ENCODE results near the gene TMEM231. TPM values are rescaled to one million over a fixed set of nuclear protein-coding genes. Genes with fewer than 3 reads are reported as not detected.

Gene TMEM231
- polyA plus RNA-seq, 2 donors, result 1.9 to 2.0 TPM

DNA sequence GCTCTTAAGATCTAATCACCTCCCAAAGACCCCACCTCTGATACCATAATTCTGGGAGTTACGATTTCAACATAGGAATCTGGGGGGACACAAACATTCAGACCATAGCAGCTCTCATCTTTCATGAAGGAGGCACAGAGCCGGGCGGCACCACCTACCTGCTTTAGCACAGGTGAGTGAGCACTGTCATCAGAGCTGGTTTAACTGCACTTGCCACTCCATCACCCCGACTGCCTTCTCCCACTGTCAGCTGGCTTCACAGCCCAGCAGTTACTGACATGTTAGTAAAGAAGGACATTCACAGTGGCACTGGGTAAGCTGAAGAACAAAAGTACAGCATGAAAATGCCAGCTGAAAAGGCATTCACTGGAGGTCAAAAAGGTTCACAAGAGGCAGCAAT is 32.7 kb upstream of the TMEM231 start:
- Histone ChIP-seq H3K9me3 (ENCODE audit: control insufficient read depth in 2 of 2, insufficient read depth in 1 of 2, low read depth in 1 of 2, low read length in 1 of 2) (no peaks in the 10 kb centered on the region), H3K27ac (ENCODE audit: low read depth in 2 of 2, low read length in 1 of 2) (no peak overlapping the region), H3K27me3 (ENCODE audit: control insufficient read depth in 1 of 2, insufficient read depth in 2 of 2, low read length in 2 of 2) (no peaks in the 10 kb centered on the region), H3K4me1 (ENCODE audit: control insufficient read depth in 2 of 2, insufficient read depth in 2 of 2, low read length in 1 of 2) (no peaks in the 10 kb centered on the region), H3K4me3 (ENCODE audit: low read depth in 1 of 2, low read length in 2 of 2) (no peak overlapping the region), H3K36me3 (ENCODE audit: control insufficient read depth in 2 of 2, insufficient read depth in 2 of 2, low read length in 1 of 2) (peaks cover 0 to 2% of the 10 kb centered on the region in 2 donors)
- WGBS, 2 donors, result 91 to 95% methylated on average over 4 of the region's 4 CpGs

DNA sequence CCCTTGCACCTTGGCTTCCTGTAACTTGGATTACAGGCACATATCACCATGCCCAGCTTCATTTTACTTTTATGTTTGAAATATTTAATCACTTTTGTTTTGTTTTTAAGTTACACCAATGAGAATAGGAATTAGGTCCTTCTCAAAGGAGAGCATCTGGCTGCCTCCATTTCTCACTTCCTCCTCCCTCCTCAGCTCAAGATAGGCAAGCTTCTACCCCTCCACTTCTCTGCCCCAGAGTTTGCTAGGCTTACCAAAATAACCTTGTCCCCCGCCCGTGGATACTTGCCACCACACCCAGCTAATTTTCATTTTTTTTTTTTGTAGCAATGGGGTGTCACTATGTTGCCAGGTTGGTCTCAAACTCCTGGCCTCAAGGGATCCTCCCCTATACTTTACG is 28.1 kb upstream of the TMEM231 start:
- Histone ChIP-seq H3K27ac (ENCODE audit: low read depth in 2 of 2, low read length in 1 of 2) (no peak overlapping the region), H3K9me3 (ENCODE audit: control insufficient read depth in 2 of 2, insufficient read depth in 1 of 2, low read depth in 1 of 2, low read length in 1 of 2) (no peaks in the 10 kb centered on the region), H3K27me3 (ENCODE audit: control insufficient read depth in 1 of 2, insufficient read depth in 2 of 2, low read length in 2 of 2) (no peaks in the 10 kb centered on the region), H3K4me3 (ENCODE audit: low read depth in 1 of 2, low read length in 2 of 2) (no peak overlapping the region), H3K4me1 (ENCODE audit: control insufficient read depth in 2 of 2, insufficient read depth in 2 of 2, low read length in 1 of 2) (no peaks in the 10 kb centered on the region), H3K36me3 (ENCODE audit: control insufficient read depth in 2 of 2, insufficient read depth in 2 of 2, low read length in 1 of 2) (peaks cover 0 to 2% of the 10 kb centered on the region in 2 donors)
- WGBS, 2 donors, result 73% methylated on average over 3 of the region's 3 CpGs

DNA sequence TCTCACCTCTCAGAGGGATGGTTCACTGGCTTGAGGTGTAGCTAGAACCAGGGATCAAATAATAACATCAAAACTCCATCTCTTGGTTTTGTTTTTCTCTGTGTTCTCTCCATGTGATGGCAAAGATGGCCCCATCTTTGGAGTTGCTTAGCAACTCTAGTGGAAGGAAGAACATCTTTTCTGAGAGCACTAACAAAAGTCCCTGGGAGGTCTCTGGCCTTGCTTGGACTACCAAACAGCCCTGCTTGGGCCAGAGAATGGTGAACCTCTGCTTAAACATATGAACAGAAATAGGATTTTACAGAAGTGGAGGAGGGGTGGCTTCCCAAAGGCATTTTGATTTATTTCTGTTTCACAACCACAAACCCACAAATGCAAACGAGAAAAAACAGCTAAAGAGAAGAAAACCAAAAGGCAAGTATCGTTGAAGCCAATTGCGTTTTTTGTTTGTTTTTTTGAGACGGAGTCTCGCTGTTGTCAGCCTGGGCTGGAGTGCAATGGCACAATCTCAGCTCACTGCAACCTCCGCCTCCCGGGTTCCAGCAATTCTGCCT is 23.3 kb upstream of the TMEM231 start:
- Histone ChIP-seq H3K36me3 (ENCODE audit: control insufficient read depth in 2 of 2, insufficient read depth in 2 of 2, low read length in 1 of 2) (peaks cover 2 to 18% of the 10 kb centered on the region in 2 donors), H3K4me1 (ENCODE audit: control insufficient read depth in 2 of 2, insufficient read depth in 2 of 2, low read length in 1 of 2) (no peaks in the 10 kb centered on the region), H3K27me3 (ENCODE audit: control insufficient read depth in 1 of 2, insufficient read depth in 2 of 2, low read length in 2 of 2) (no peaks in the 10 kb centered on the region), H3K9me3 (ENCODE audit: control insufficient read depth in 2 of 2, insufficient read depth in 1 of 2, low read depth in 1 of 2, low read length in 1 of 2) (no peaks in the 10 kb centered on the region), H3K4me3 (ENCODE audit: low read depth in 1 of 2, low read length in 2 of 2) (no peak overlapping the region), H3K27ac (ENCODE audit: low read depth in 2 of 2, low read length in 1 of 2) (no peak overlapping the region)
- 86 to 87% methylated on average over 7 of the region's 7 CpGs for WGBS, 2 donors

DNA sequence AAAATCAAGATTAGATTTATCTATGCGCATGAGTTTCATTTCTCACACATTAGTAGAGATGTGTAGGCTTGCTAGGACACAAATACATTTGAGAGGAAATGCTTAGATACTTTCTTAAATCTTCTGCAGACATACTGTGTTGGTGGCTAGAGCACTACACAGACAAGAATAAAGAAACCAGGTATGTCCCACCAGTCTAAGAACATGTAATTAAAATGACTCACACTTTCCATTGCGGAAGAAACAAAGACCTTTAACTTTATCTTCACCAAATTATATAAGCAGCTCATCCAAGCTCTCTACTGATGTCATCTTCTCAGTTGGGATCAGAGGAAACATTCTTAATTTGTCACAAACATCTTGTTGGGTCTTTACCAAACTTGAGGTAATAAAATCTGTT is 22.7 kb upstream of the TMEM231 start:
- no peaks in the 10 kb centered on the region for H3K9me3 ChIP-seq (ENCODE audit: control insufficient read depth in 2 of 2, insufficient read depth in 1 of 2, low read depth in 1 of 2, low read length in 1 of 2)
- H3K36me3 ChIP-seq (ENCODE audit: control insufficient read depth in 2 of 2, insufficient read depth in 2 of 2, low read length in 1 of 2), result peaks cover 2 to 25% of the 10 kb centered on the region in 2 donors
- no peak overlapping the region for H3K4me3 ChIP-seq (ENCODE audit: low read depth in 1 of 2, low read length in 2 of 2)
- WGBS, 2 donors, result 93 to 97% methylated on average over 2 of the region's 2 CpGs
- H3K27me3 ChIP-seq (ENCODE audit: control insufficient read depth in 1 of 2, insufficient read depth in 2 of 2, low read length in 2 of 2), result no peaks in the 10 kb centered on the region
- H3K27ac ChIP-seq (ENCODE audit: low read depth in 2 of 2, low read length in 1 of 2), result no peak overlapping the region
- no peaks in the 10 kb centered on the region for H3K4me1 ChIP-seq (ENCODE audit: control insufficient read depth in 2 of 2, insufficient read depth in 2 of 2, low read length in 1 of 2)

DNA sequence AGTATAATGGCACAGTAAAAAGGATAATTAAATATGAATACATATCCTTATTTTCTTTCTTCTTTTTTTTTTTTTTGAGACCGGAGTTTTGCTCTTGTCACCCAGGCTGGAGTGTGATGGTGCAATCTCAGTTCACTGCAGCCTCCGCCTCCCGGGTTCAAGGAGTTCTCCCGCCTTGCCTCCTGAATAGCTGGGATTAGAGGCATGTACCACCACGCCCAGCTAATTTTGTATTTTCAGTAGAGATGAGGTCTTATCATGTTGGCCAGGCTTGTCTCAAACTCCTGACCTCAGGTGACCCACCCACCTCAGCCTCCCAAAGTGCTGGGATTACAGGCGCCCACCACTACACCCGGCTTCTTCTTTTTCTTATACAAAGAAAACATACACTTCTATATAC is 22.2 kb upstream of the TMEM231 start:
- Histone ChIP-seq H3K9me3 (ENCODE audit: control insufficient read depth in 2 of 2, insufficient read depth in 1 of 2, low read depth in 1 of 2, low read length in 1 of 2) (no peaks in the 10 kb centered on the region), H3K4me1 (ENCODE audit: control insufficient read depth in 2 of 2, insufficient read depth in 2 of 2, low read length in 1 of 2) (no peaks in the 10 kb centered on the region), H3K27ac (ENCODE audit: low read depth in 2 of 2, low read length in 1 of 2) (no peak overlapping the region), H3K27me3 (ENCODE audit: control insufficient read depth in 1 of 2, insufficient read depth in 2 of 2, low read length in 2 of 2) (no peaks in the 10 kb centered on the region), H3K4me3 (ENCODE audit: low read depth in 1 of 2, low read length in 2 of 2) (no peak overlapping the region), H3K36me3 (ENCODE audit: control insufficient read depth in 2 of 2, insufficient read depth in 2 of 2, low read length in 1 of 2) (peaks cover 6 to 27% of the 10 kb centered on the region in 2 donors)
- 87 to 88% methylated on average over 7 of the region's 7 CpGs for WGBS, 2 donors

- peaks cover 0 to 2% of the 10 kb centered on the region in 2 donors for H3K4me1 ChIP-seq (ENCODE audit: control insufficient read depth in 2 of 2, insufficient read depth in 2 of 2, low read length in 1 of 2)
- peaks cover 14 to 27% of the 10 kb centered on the region in 2 donors for H3K36me3 ChIP-seq (ENCODE audit: control insufficient read depth in 2 of 2, insufficient read depth in 2 of 2, low read length in 1 of 2)
- H3K27ac ChIP-seq (ENCODE audit: low read depth in 2 of 2, low read length in 1 of 2), result no peak overlapping the region
- H3K4me3 ChIP-seq (ENCODE audit: low read depth in 1 of 2, low read length in 2 of 2), result no peak overlapping the region
- no peaks in the 10 kb centered on the region for H3K9me3 ChIP-seq (ENCODE audit: control insufficient read depth in 2 of 2, insufficient read depth in 1 of 2, low read depth in 1 of 2, low read length in 1 of 2)
- no peaks in the 10 kb centered on the region for H3K27me3 ChIP-seq (ENCODE audit: control insufficient read depth in 1 of 2, insufficient read depth in 2 of 2, low read length in 2 of 2)
- 55 to 63% methylated on average over 3 of the region's 3 CpGs for WGBS, 2 donors
Measured at GRCh38 chr16:75576384-75576811, 20.3 kb upstream of the TMEM231 start.

GRCh38 chr16:75575958-75576357 is 19.9 kb upstream of the TMEM231 start:
- 53 to 59% methylated on average over 3 of the region's 3 CpGs for WGBS, 2 donors
- no peak overlapping the region for H3K4me3 ChIP-seq (ENCODE audit: low read depth in 1 of 2, low read length in 2 of 2)
- H3K27ac ChIP-seq (ENCODE audit: low read depth in 2 of 2, low read length in 1 of 2), result no peak overlapping the region
- H3K27me3 ChIP-seq (ENCODE audit: control insufficient read depth in 1 of 2, insufficient read depth in 2 of 2, low read length in 2 of 2), result no peaks in the 10 kb centered on the region
- H3K36me3 ChIP-seq (ENCODE audit: control insufficient read depth in 2 of 2, insufficient read depth in 2 of 2, low read length in 1 of 2), result peaks cover 14 to 27% of the 10 kb centered on the region in 2 donors
- no peaks in the 10 kb centered on the region for H3K9me3 ChIP-seq (ENCODE audit: control insufficient read depth in 2 of 2, insufficient read depth in 1 of 2, low read depth in 1 of 2, low read length in 1 of 2)
- H3K4me1 ChIP-seq (ENCODE audit: control insufficient read depth in 2 of 2, insufficient read depth in 2 of 2, low read length in 1 of 2), result peaks cover 0 to 2% of the 10 kb centered on the region in 2 donors

DNA sequence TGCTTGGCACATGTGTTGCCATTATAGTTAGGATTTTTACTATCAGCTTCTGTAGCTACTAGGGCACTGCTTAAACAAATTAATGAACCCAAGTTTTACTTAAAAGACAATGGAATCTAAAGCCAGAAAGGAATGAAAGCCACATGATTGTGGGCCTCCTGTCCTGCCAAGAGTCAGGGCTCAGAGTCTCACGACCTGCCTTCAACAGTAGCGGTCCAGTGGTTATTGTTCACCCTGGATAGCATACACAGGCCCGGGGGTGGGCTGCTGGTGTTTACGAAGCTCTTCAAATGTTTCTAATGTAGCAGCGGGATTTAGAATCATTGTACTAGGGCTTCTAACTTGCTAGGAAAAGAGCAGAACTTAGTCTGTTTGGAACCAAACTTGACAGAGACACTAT is 17.9 kb upstream of the TMEM231 start:
- H3K9me3 ChIP-seq (ENCODE audit: control insufficient read depth in 2 of 2, insufficient read depth in 1 of 2, low read depth in 1 of 2, low read length in 1 of 2), result no peaks in the 10 kb centered on the region
- peaks cover 0 to 4% of the 10 kb centered on the region in 2 donors for H3K4me1 ChIP-seq (ENCODE audit: control insufficient read depth in 2 of 2, insufficient read depth in 2 of 2, low read length in 1 of 2)
- H3K4me3 ChIP-seq (ENCODE audit: low read depth in 1 of 2, low read length in 2 of 2), result no peak overlapping the region
- H3K36me3 ChIP-seq (ENCODE audit: control insufficient read depth in 2 of 2, insufficient read depth in 2 of 2, low read length in 1 of 2), result peaks cover 23 to 27% of the 10 kb centered on the region in 2 donors
- H3K27ac ChIP-seq (ENCODE audit: low read depth in 2 of 2, low read length in 1 of 2), result no peak overlapping the region
- 85 to 89% methylated on average over 5 of the region's 5 CpGs for WGBS, 2 donors
- H3K27me3 ChIP-seq (ENCODE audit: control insufficient read depth in 1 of 2, insufficient read depth in 2 of 2, low read length in 2 of 2), result no peaks in the 10 kb centered on the region

- peaks cover 23 to 24% of the 10 kb centered on the region in 2 donors for H3K36me3 ChIP-seq (ENCODE audit: control insufficient read depth in 2 of 2, insufficient read depth in 2 of 2, low read length in 1 of 2)
- 76 to 77% methylated on average over 3 of the region's 3 CpGs for WGBS, 2 donors
- no peak overlapping the region for H3K27ac ChIP-seq (ENCODE audit: low read depth in 2 of 2, low read length in 1 of 2)
- no peaks in the 10 kb centered on the region for H3K27me3 ChIP-seq (ENCODE audit: control insufficient read depth in 1 of 2, insufficient read depth in 2 of 2, low read length in 2 of 2)
- peaks cover 0 to 6% of the 10 kb centered on the region in 2 donors for H3K4me1 ChIP-seq (ENCODE audit: control insufficient read depth in 2 of 2, insufficient read depth in 2 of 2, low read length in 1 of 2)
- H3K4me3 ChIP-seq (ENCODE audit: low read depth in 1 of 2, low read length in 2 of 2), result no peak overlapping the region
- H3K9me3 ChIP-seq (ENCODE audit: control insufficient read depth in 2 of 2, insufficient read depth in 1 of 2, low read depth in 1 of 2, low read length in 1 of 2), result no peaks in the 10 kb centered on the region
Measured at GRCh38 chr16:75572864-75573542, 17.0 kb upstream of the TMEM231 start.

Data from esophagus (tissue), 2 donors.